Measurements from ENCODE around the gene TCF25.
"Not testable (repeated sequence)": the region's sequence is repeated elsewhere in the genome, so short reads cannot be mapped to it uniquely, and the experiment has no call there.

The TCF25 gene

GRCh38 chr16:89845417-89845816 lies 28.0 kb upstream of the TCF25 start:
- no peak for DNase-seq

- no peak for DNase-seq
These were observed 26.1 kb upstream of the TCF25 start for GRCh38 chr16:89847051-89847939.

GRCh38 chr16:89847940-89848297 lies 25.5 kb upstream of the TCF25 start:
- DNase-seq: no peak

GRCh38 chr16:89848974-89849373 lies 24.4 kb upstream of the TCF25 start:
- no peak for DNase-seq

- DNase-seq: no peak
These were observed 19.9 kb upstream of the TCF25 start for GRCh38 chr16:89853306-89853993.

GRCh38 chr16:89855301-89855945 lies 18.0 kb upstream of the TCF25 start:
- DNase-seq: no peak

GRCh38 chr16:89855986-89856385 lies 17.4 kb upstream of the TCF25 start:
- DNase-seq: no peak

- no peak for DNase-seq
These were observed 14.3 kb upstream of the TCF25 start for GRCh38 chr16:89858973-89859614.

GRCh38 chr16:89859615-89860007 lies 13.8 kb upstream of the TCF25 start:
- no peak for DNase-seq

GRCh38 chr16:89860747-89861304 lies 12.6 kb upstream of the TCF25 start:
- peak; percentile 39 for DNase-seq

- DNase-seq: no peak
These were observed 11.7 kb upstream of the TCF25 start for GRCh38 chr16:89861648-89862047.

- no peak for DNase-seq
These were observed 10.7 kb upstream of the TCF25 start for GRCh38 chr16:89862732-89863131.

GRCh38 chr16:89863741-89864526 lies 9.5 kb upstream of the TCF25 start:
- peak; percentile 20 for DNase-seq

- no peak for DNase-seq
These were observed 8.9 kb upstream of the TCF25 start for GRCh38 chr16:89864527-89864820.

GRCh38 chr16:89867918-89868317 lies 5.5 kb upstream of the TCF25 start:
- DNase-seq: no peak

- DNase-seq: no peak
These were observed 3.5 kb upstream of the TCF25 start for GRCh38 chr16:89869911-89870310.

- DNase-seq: no peak
These were observed 3.0 kb upstream of the TCF25 start for GRCh38 chr16:89870440-89870839.

GRCh38 chr16:89871895-89872294 lies 1.5 kb upstream of the TCF25 start:
- no peak for DNase-seq

GRCh38 chr16:89873972-89874689 lies 739 bp downstream of the TCF25 start:
- DNase-seq: peak; percentile 96

GRCh38 chr16:89879123-89879522 lies 5.7 kb downstream of the TCF25 start:
- DNase-seq: not testable (repeated sequence)
